Measurements from ENCODE around the gene ATP6V0A4.
"Not testable (repeated sequence)": the region's sequence is repeated elsewhere in the genome, so short reads cannot be mapped to it uniquely, and the experiment has no call there.

ATP6V0A4 gene

GRCh38 chr7:138798836-138799235 lies 840 bp upstream of the ATP6V0A4 start:
- no peak overlapping the region for H2AFZ ChIP-seq
- no peak overlapping the region for H3K4me3 ChIP-seq (ENCODE audit: low read depth, low read length)
- TF ChIP-seq, protein P1, sequence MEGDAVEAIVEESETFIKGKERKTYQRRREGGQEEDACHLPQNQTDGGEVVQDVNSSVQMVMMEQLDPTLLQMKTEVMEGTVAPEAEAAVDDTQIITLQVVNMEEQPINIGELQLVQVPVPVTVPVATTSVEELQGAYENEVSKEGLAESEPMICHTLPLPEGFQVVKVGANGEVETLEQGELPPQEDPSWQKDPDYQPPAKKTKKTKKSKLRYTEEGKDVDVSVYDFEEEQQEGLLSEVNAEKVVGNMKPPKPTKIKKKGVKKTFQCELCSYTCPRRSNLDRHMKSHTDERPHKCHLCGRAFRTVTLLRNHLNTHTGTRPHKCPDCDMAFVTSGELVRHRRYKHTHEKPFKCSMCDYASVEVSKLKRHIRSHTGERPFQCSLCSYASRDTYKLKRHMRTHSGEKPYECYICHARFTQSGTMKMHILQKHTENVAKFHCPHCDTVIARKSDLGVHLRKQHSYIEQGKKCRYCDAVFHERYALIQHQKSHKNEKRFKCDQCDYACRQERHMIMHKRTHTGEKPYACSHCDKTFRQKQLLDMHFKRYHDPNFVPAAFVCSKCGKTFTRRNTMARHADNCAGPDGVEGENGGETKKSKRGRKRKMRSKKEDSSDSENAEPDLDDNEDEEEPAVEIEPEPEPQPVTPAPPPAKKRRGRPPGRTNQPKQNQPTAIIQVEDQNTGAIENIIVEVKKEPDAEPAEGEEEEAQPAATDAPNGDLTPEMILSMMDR (IDR thresholded peaks at IDR 0.05): no peak
- peaks cover 7% of the 10 kb centered on the region for H3K4me1 ChIP-seq
- H3K79me2 ChIP-seq: no peaks in the 10 kb centered on the region
- no peaks in the 10 kb centered on the region for H3K36me3 ChIP-seq (ENCODE audit: control insufficient read depth, insufficient read depth, low read length)
- no peak overlapping the region for H3K27ac ChIP-seq
- no peak overlapping the region for H3K4me2 ChIP-seq (ENCODE audit: low read length)
- no peaks in the 10 kb centered on the region for H3K27me3 ChIP-seq (ENCODE audit: control insufficient read depth, insufficient read depth, low read length)
- no peaks in the 10 kb centered on the region for H3K9me3 ChIP-seq (ENCODE audit: control insufficient read depth, low read length)
- no peak overlapping the region for H3K9ac ChIP-seq

DNA sequence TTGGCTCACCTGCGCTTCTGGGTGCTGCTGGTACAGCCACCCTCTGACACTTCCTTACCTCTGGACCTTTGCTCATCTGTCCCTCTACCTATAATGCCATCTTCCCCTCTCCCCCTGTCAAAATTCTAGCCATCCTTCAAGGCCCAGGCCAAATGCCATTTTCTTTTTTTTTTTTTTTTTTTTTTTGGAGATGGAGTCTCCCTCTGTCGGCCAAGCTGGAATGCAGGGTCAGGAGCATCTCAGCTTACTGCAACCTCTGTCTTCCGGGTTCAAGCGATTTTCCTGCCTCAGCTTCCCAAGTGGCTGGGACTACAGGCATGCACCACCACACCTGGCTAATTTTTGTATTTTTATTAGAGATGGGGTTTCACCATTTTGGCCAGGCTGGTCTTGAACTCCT lies 950 bp downstream of the ATP6V0A4 start:
- not testable (repeated sequence) for H3K27ac ChIP-seq; H3K27me3 ChIP-seq (ENCODE audit: control insufficient read depth, insufficient read depth, low read length); H3K9me3 ChIP-seq (ENCODE audit: control insufficient read depth, low read length); H3K4me3 ChIP-seq (ENCODE audit: low read depth, low read length); H3K4me2 ChIP-seq (ENCODE audit: low read length); H3K4me1 ChIP-seq; H3K79me2 ChIP-seq; H3K36me3 ChIP-seq (ENCODE audit: control insufficient read depth, insufficient read depth, low read length); H3K9ac ChIP-seq
- peak overlapping the region; percentile 38 for H2AFZ ChIP-seq

GRCh38 chr7:138796038-138796615 lies 1.9 kb downstream of the ATP6V0A4 start:
- Histone ChIP-seq H3K4me2 (ENCODE audit: low read length) (no peak overlapping the region), H3K27ac (no peak overlapping the region), H3K9me3 (ENCODE audit: control insufficient read depth, low read length) (no peaks in the 10 kb centered on the region), H3K4me3 (ENCODE audit: low read depth, low read length) (no peak overlapping the region), H3K79me2 (no peaks in the 10 kb centered on the region), H3K36me3 (ENCODE audit: control insufficient read depth, insufficient read depth, low read length) (no peaks in the 10 kb centered on the region), H3K4me1 (peaks cover 4% of the 10 kb centered on the region), H2AFZ (peak overlapping the region; percentile 38), H3K9ac (no peak overlapping the region), H3K27me3 (ENCODE audit: control insufficient read depth, insufficient read depth, low read length) (no peaks in the 10 kb centered on the region)
- TF ChIP-seq, protein P1 (IDR thresholded peaks at IDR 0.05): no peak

- no peaks in the 10 kb centered on the region for H3K79me2 ChIP-seq
- H3K9me3 ChIP-seq (ENCODE audit: control insufficient read depth, low read length): no peaks in the 10 kb centered on the region
- no peak overlapping the region for H3K4me3 ChIP-seq (ENCODE audit: low read depth, low read length)
- TF ChIP-seq, protein P1 (IDR thresholded peaks at IDR 0.05): no peak
- H3K4me2 ChIP-seq (ENCODE audit: low read length): no peak overlapping the region
- no peak overlapping the region for H3K9ac ChIP-seq
- no peaks in the 10 kb centered on the region for H3K36me3 ChIP-seq (ENCODE audit: control insufficient read depth, insufficient read depth, low read length)
- H3K4me1 ChIP-seq: no peaks in the 10 kb centered on the region
- no peaks in the 10 kb centered on the region for H3K27me3 ChIP-seq (ENCODE audit: control insufficient read depth, insufficient read depth, low read length)
- no peak overlapping the region for H3K27ac ChIP-seq
- peak overlapping the region; percentile 40 for H2AFZ ChIP-seq
These were observed 12.2 kb downstream of the ATP6V0A4 start for GRCh38 chr7:138785587-138786437.

GRCh38 chr7:138784692-138785091 lies 13.3 kb downstream of the ATP6V0A4 start:
- H3K9me3 ChIP-seq (ENCODE audit: control insufficient read depth, low read length): no peaks in the 10 kb centered on the region
- no peaks in the 10 kb centered on the region for H3K79me2 ChIP-seq
- H3K36me3 ChIP-seq (ENCODE audit: control insufficient read depth, insufficient read depth, low read length): no peaks in the 10 kb centered on the region
- H3K4me2 ChIP-seq (ENCODE audit: low read length): no peak overlapping the region
- H3K27me3 ChIP-seq (ENCODE audit: control insufficient read depth, insufficient read depth, low read length): no peaks in the 10 kb centered on the region
- H3K27ac ChIP-seq: no peak overlapping the region
- no peak overlapping the region for H3K4me3 ChIP-seq (ENCODE audit: low read depth, low read length)
- H2AFZ ChIP-seq: no peak overlapping the region
- no peaks in the 10 kb centered on the region for H3K4me1 ChIP-seq
- no peak overlapping the region for H3K9ac ChIP-seq
- TF ChIP-seq, protein P1 (IDR thresholded peaks at IDR 0.05): no peak

All from parathyroid adenoma (tissue), 2 donors.